Adrenal gland (tissue), 12 donors: ENCODE results near the gene METRNL. TPM values are rescaled to one million over a fixed set of nuclear protein-coding genes. Genes with fewer than 3 reads are reported as not detected.
"Not testable (repeated sequence)": the region's sequence is repeated elsewhere in the genome, so short reads cannot be mapped to it uniquely, and the experiment has no call there.

Experiments used
- DNase-seq, 7 donors: peaks; one replicate each; pipeline ENCODE4 v3.0.0-alpha.2; 2019 to 2020
- H3K27ac ChIP-seq, 5 donors: fragments of 200-600 bp; sonication (generic) in 4 of 5; 1 replicate in 3 of 5; 2 replicates in 2 of 5; pipeline versions ENCODE4 v1.5.1 to v1.8.0; 2016 to 2020; ENCODE audit warnings: mild to moderate bottlenecking in 1 of 5
- H3K27me3 ChIP-seq: fragments of 200-600 bp; 2 replicates; pipeline ENCODE4 v1.8.0; 2021
- H3K36me3 ChIP-seq, 2 donors: fragments of 200-600 bp; replicated peaks in 1 of 2; 1 replicate in 1 of 2; 2 replicates in 1 of 2; pipeline versions ENCODE4 v1.5.1 to v1.8.0; 2018 to 2022
- H3K4me1 ChIP-seq, 2 donors: fragments of 200-600 bp; replicated peaks in 1 of 2; 1 replicate in 1 of 2; 2 replicates in 1 of 2; pipeline versions ENCODE4 v1.5.1 to v1.8.0; 2018 to 2021
- H3K4me3 ChIP-seq, 4 donors: fragments of 200-600 bp; sonication (generic) in 3 of 4; one replicate each; pipeline ENCODE4 v1.5.1; 2016 to 2018
- H3K9me3 ChIP-seq, 3 donors: fragments of 200-600 bp; sonication (generic) in 1 of 3; replicated peaks in 1 of 3; 1 replicate in 2 of 3; 2 replicates in 1 of 3; pipeline versions ENCODE4 v1.5.1 to v1.8.0; 2016 to 2021
- POLR2A ChIP-seq, 2 donors: fragments of 450-650 bp; IDR thresholded peaks; one replicate each; pipeline ENCODE4 v1.6.1; 2017; ENCODE audit warnings: antibody characterized with exemption in 2 of 2, mild to moderate bottlenecking in 2 of 2, moderate library complexity in 1 of 2
- WGBS, 4 donors: extraction: QIAGEN DNeasy Blood & Tissue Kit in 2 of 4; methylation state at CpG; one replicate each; pipeline versions ENCODE4 v1.1.5 to v1.1.7; 2013 to 2017; 5-methylcytosine and 5-hydroxymethylcytosine counted together
- intact Hi-C, 2 donors: fragments of 100-400 bp; cut with DNase I; formaldehyde crosslinking; loops; one replicate each; pipeline versions ENCODE4 v1.14.1 to v1.15.0; 2022 to 2023
- polyA plus RNA-seq, 3 donors: library from polyadenylated mRNA; stranded (reverse); fragments of 200-250 nt in 2 of 3; fragments of 350-450 nt in 1 of 3; fragmentation: Illumina TruSeq in 1 of 3; extraction: RNeasy Lipid Tissue Mini Kit (QIAGEN cat#74804) in 1 of 3; gene quantifications; one replicate each; pipeline ENCODE4 v1.2.3, GENCODE V29; 2013 to 2014
- total RNA-seq, 9 donors: library from RNA; depleted of rRNA in 4 of 9; stranded (reverse); fragments of >200 nt in 4 of 9; fragments of 120-200 nt in 1 of 9; fragmentation: NEBNext Ultra II Directional in 1 of 9; extraction: Animal tissue kit (Norgen Biotek cat#: 25700) in 1 of 9; gene quantifications; one replicate each; pipeline versions ENCODE4 v1.1.0 to v1.2.4, GENCODE V29; 2013 to 2023
- TF ChIP-seq, protein P1 (sequence below), 6 experiments: fragments of 450-650 bp in 4 of 6; fragments of 200-600 bp in 2 of 6; sonication (generic) in 1 of 6; IDR thresholded peaks; 1 replicate in 5 of 6; 2 replicates in 1 of 6; pipeline versions ENCODE4 v1.5.1 to v1.8.0; 2016 to 2021; ENCODE audit warnings: antibody characterized with exemption in 6 of 6, mild to moderate bottlenecking in 2 of 6, moderate library complexity in 1 of 6
- donor health status: healthy with polysubstance abuse.
- donor health status: Bipolar disorder and iron deficiency.
- donor health status: DM: yes; HTN: yes; CAD: no.
- donor health status: DM: no; HTN: no; CAD: no.
- donor health status: DM: no; HTN: no; CAD: no.
- donor health status: DM: yes; HTN: yes; CAD: no.

Gene METRNL
- total and polyA plus RNA-seq, 12 donors: 1.9 to 72.7 (median 25.9) TPM

- Histone ChIP-seq H3K36me3 (peaks cover 0 to 5% of the 10 kb centered on the region in 2 donors), H3K4me3 (no peak overlapping the region), H3K27ac (no peak overlapping the region), H3K27me3 (no peaks in the 10 kb centered on the region), H3K4me1 (no peaks in the 10 kb centered on the region), H3K9me3 (peaks cover 0 to 9% (median 0%) of the 10 kb centered on the region in 3 donors)
- intact Hi-C loops: no loop called here
- DNase-seq: peak in 1 of 7 donors; percentile 23
- 85 to 94% (median 90%) methylated on average over 7 of the region's 7 CpGs for WGBS, 4 donors
- TF ChIP-seq, protein P1, sequence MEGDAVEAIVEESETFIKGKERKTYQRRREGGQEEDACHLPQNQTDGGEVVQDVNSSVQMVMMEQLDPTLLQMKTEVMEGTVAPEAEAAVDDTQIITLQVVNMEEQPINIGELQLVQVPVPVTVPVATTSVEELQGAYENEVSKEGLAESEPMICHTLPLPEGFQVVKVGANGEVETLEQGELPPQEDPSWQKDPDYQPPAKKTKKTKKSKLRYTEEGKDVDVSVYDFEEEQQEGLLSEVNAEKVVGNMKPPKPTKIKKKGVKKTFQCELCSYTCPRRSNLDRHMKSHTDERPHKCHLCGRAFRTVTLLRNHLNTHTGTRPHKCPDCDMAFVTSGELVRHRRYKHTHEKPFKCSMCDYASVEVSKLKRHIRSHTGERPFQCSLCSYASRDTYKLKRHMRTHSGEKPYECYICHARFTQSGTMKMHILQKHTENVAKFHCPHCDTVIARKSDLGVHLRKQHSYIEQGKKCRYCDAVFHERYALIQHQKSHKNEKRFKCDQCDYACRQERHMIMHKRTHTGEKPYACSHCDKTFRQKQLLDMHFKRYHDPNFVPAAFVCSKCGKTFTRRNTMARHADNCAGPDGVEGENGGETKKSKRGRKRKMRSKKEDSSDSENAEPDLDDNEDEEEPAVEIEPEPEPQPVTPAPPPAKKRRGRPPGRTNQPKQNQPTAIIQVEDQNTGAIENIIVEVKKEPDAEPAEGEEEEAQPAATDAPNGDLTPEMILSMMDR (IDR thresholded peaks at IDR 0.05): no peak
- TF ChIP-seq POLR2A (IDR thresholded peaks at IDR 0.05): no peak
Measured at GRCh38 chr17:83036666-83037065, 42.7 kb upstream of the METRNL start.

DNA sequence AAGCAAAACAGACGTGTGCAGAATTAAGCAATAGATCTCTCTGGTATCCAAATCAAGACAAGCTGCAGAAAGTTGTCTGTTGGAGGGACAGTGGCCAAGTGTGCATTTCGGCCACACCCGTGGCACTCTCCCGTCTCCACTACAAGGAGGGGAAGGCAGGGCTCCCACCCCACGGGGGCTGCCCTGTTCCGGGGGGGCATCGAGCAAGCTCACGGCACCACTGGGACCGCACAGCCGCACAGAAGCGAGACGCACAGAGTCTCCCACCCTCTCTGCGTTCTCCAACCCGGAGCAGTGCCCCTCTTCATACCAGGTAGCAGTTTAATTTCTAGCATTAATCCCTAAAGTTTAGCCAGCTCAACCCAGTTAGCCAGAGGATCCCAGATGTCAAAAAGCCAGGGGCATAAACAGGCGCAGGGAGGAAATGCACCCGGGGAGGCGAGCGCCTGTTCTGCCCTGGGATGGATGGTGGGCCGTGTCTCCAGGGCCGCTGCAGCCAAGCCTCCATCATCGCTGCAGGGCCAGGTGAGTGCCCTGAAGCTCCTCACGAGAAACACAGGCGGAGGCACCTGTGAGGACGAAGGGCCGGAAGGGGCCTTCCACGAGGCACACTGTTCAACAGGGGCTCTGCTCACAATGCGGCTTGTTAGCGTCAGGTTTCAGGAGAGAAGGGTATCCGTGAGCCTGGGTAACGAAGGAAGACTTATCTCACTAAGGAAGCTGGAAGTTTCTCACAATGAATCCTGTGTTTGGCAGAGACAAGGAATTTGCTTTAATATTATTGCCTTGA lies 42.1 kb upstream of the METRNL start:
- H3K4me3 ChIP-seq: no peak overlapping the region
- no peaks in the 10 kb centered on the region for H3K4me1 ChIP-seq
- no peak overlapping the region for H3K27ac ChIP-seq
- WGBS, 4 donors: 88 to 93% (median 91%) methylated on average over 10 to 30 of the region's 30 CpGs
- peaks cover 0 to 5% of the 10 kb centered on the region in 2 donors for H3K36me3 ChIP-seq
- intact Hi-C loops: no loop called here
- H3K9me3 ChIP-seq: peaks cover 0 to 15% (median 0%) of the 10 kb centered on the region in 3 donors
- DNase-seq: peak in 1 of 7 donors; percentile 30
- no peaks in the 10 kb centered on the region for H3K27me3 ChIP-seq
- TF ChIP-seq, protein P1 (IDR thresholded peaks at IDR 0.05): no peak
- TF ChIP-seq POLR2A (IDR thresholded peaks at IDR 0.05): no peak

GRCh38 chr17:83037874-83038165 lies 41.6 kb upstream of the METRNL start:
- TF ChIP-seq, protein P1 (IDR thresholded peaks at IDR 0.05): no peak
- H3K36me3 ChIP-seq: peaks cover 0 to 5% of the 10 kb centered on the region in 2 donors
- intact Hi-C loops: no loop called here
- H3K9me3 ChIP-seq: peaks cover 0 to 20% (median 0%) of the 10 kb centered on the region in 3 donors
- no peak for DNase-seq
- WGBS, 4 donors: 86 to 94% (median 90%) methylated on average over 9 of the region's 9 CpGs
- no peaks in the 10 kb centered on the region for H3K27me3 ChIP-seq
- no peaks in the 10 kb centered on the region for H3K4me1 ChIP-seq
- H3K27ac ChIP-seq: no peak overlapping the region
- no peak overlapping the region for H3K4me3 ChIP-seq

DNA sequence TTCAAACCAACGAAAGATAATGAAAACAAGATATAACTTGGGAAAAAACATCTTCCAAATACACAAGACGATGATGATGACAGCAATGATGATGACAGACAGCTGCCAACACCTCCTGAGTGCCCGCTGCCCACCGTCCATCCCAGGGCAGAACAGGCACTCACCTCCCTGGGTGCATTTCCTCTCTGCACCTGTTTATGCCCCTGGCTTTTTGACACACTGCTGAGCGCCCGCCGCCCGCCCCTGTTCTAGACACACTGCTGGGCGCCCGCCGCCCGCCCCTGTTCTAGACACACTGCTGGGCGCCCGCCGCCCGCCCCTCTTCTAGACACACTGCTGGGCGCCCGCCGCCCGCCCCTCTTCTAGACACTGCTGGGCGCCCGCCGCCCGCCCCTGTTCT lies 40.4 kb upstream of the METRNL start:
- H3K36me3 ChIP-seq, H3K27ac ChIP-seq, H3K27me3 ChIP-seq, H3K4me3 ChIP-seq, intact Hi-C loops, H3K4me1 ChIP-seq: not testable (repeated sequence)
- 93 to 100% (median 96%) methylated on average over 12 to 16 of the region's 24 CpGs for WGBS, 4 donors
- H3K9me3 ChIP-seq: peaks cover 0 to 21% (median 0%) of the 10 kb centered on the region in 3 donors
- DNase-seq: peak in 1 of 7 donors; percentile 15

GRCh38 chr17:83041305-83041704 lies 38.1 kb upstream of the METRNL start:
- H3K9me3 ChIP-seq: peaks cover 0 to 21% (median 0%) of the 10 kb centered on the region in 3 donors
- no peaks in the 10 kb centered on the region for H3K4me1 ChIP-seq
- TF ChIP-seq POLR2A (IDR thresholded peaks at IDR 0.05): no peak
- TF ChIP-seq, protein P1 (IDR thresholded peaks at IDR 0.05): no peak
- H3K27me3 ChIP-seq: no peaks in the 10 kb centered on the region
- no peak for DNase-seq
- 97 to 99% (median 98%) methylated on average over 3 of the region's 3 CpGs for WGBS, 4 donors
- H3K27ac ChIP-seq: no peak overlapping the region
- H3K4me3 ChIP-seq: no peak overlapping the region
- peaks cover 0 to 5% of the 10 kb centered on the region in 2 donors for H3K36me3 ChIP-seq
- intact Hi-C loops: no loop called here
